Aorta (tissue), 5 donors: ENCODE results near the gene SURF4. TPM values are rescaled to one million over a fixed set of nuclear protein-coding genes. Genes with fewer than 3 reads are reported as not detected.

Source experiments
- ATAC-seq: fragments of 200-7000 bp; cut with Tn5 transposase; one replicate; pipeline ENCODE4 v1.9.1; 2022; ENCODE audit warnings: moderate library complexity; ENCODE audit not compliant: low FRiP score
- DNase-seq, 2 donors: peaks; one replicate each; pipeline ENCODE4 v3.0.0-alpha.2; 2020
- H3K27ac ChIP-seq, 2 donors: one replicate each; pipeline ENCODE4 v1.5.1; 2013; ENCODE audit warnings: low read length in 2 of 2, mild to moderate bottlenecking in 2 of 2, moderate library complexity in 2 of 2, control low read depth in 1 of 2, inconsistent platforms in 1 of 2, low read depth in 1 of 2
- H3K27me3 ChIP-seq, 2 donors: one replicate each; pipeline ENCODE4 v1.6.1; 2013; ENCODE audit warnings: control low read depth in 1 of 2, low read length in 1 of 2, mild to moderate bottlenecking in 1 of 2, moderate library complexity in 1 of 2; ENCODE audit not compliant: insufficient read depth in 2 of 2, control insufficient read depth in 1 of 2
- H3K36me3 ChIP-seq, 2 donors: one replicate each; pipeline ENCODE4 v1.6.1; 2013; ENCODE audit warnings: control low read depth in 1 of 2, low read length in 1 of 2, mild to moderate bottlenecking in 1 of 2; ENCODE audit not compliant: insufficient read depth in 2 of 2, control insufficient read depth in 1 of 2
- H3K4me1 ChIP-seq, 2 donors: one replicate each; pipeline ENCODE4 v1.6.1; 2013; ENCODE audit warnings: low read length in 2 of 2, control low read depth in 1 of 2, mild to moderate bottlenecking in 1 of 2, moderate library complexity in 1 of 2; ENCODE audit not compliant: insufficient read depth in 2 of 2, control insufficient read depth in 1 of 2
- H3K4me3 ChIP-seq, 2 donors: one replicate each; pipeline ENCODE4 v1.5.1; 2013; ENCODE audit warnings: low read length in 2 of 2, control low read depth in 1 of 2, mild to moderate bottlenecking in 1 of 2
- H3K9me3 ChIP-seq: one replicate; pipeline ENCODE4 v1.6.1; 2013; ENCODE audit warnings: mild to moderate bottlenecking, low read length; ENCODE audit not compliant: control insufficient read depth
- whole genome bisulfite sequencing, 2 donors: extraction: QIAGEN DNeasy Blood & Tissue Kit; methylation state at CpG; one replicate each; pipeline ENCODE4 v1.1.7; 2013; 5-methylcytosine and 5-hydroxymethylcytosine counted together
- intact Hi-C, 2 donors: fragments of 100-400 bp; cut with DNase I; formaldehyde crosslinking; loops; one replicate each; pipeline versions ENCODE4 v1.14.2 to v1.15.0; 2022
- polyA plus RNA-seq, 2 donors: library from polyadenylated mRNA; stranded (reverse); fragments of 200-250 nt; gene quantifications; one replicate each; pipeline ENCODE4 v1.2.3, GENCODE V29; 2013
- total RNA-seq, 2 donors: library from RNA; stranded (reverse); fragmentation: NEBNext Ultra II Directional; extraction: Animal tissue kit (Norgen Biotek cat#: 25700); gene quantifications; one replicate each; pipeline ENCODE4 v1.2.1, GENCODE V29; 2021
- donor health status: healthy with polysubstance abuse.
- donor health status: Bipolar disorder and iron deficiency.
- donor health status: DM: no; HTN: no; CAD: no.
- donor health status: DM: no; HTN: no; CAD: no.
- donor health status: DM: yes; HTN: yes; CAD: no.

Gene SURF4
- total and polyA plus RNA-seq, 4 donors = 42.3 to 123 (median 92.7) TPM

GRCh38 chr9:133372144-133372543 lies 3.7 kb downstream of the SURF4 start:
- Histone ChIP-seq H3K4me3 (no peak overlapping the region), H3K36me3 (no peaks in the 10 kb centered on the region), H3K27me3 (no peaks in the 10 kb centered on the region), H3K27ac (no peak overlapping the region), H3K4me1 (no peaks in the 10 kb centered on the region), H3K9me3 (no peaks in the 10 kb centered on the region)
- WGBS, 2 donors = 53 to 56% methylated on average over 7 of the region's 7 CpGs
- intact Hi-C loops = no loop called here
- ATAC-seq = no peak
- no peak for DNase-seq

DNA sequence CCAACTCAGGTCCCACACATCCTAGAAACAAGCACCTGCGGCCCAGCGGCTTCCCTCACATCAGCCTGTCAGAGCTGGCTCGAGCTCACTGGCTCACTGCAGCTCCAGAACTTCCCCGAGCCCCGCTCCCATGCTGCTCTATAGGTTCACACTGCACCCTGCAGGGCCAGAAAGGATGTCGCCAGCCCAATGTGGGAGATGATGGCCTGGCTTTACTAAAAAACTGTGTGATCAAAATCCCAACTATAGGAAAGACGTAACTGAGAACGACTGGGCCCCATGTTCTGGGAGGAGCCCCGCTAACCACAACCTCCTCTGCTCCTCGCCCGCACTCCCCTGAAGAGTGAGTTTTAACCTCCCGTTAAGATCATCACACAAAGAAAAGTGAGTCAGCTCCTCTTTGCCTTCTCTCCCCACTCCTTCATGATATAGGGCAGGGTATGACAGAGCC lies 4.6 kb downstream of the SURF4 start:
- no peak overlapping the region for H3K4me3 ChIP-seq
- no peak for ATAC-seq
- intact Hi-C loops = no loop called here

GRCh38 chr9:133370685-133371084 lies 5.2 kb downstream of the SURF4 start:
- 61 to 70% methylated on average over 9 of the region's 9 CpGs for WGBS, 2 donors
- H3K4me1 ChIP-seq = no peaks in the 10 kb centered on the region
- intact Hi-C loops = no loop called here
- no peak overlapping the region for H3K4me3 ChIP-seq
- no peak for DNase-seq
- no peak overlapping the region for H3K27ac ChIP-seq
- H3K36me3 ChIP-seq = peaks cover 0 to 1% of the 10 kb centered on the region in 2 donors
- no peaks in the 10 kb centered on the region for H3K27me3 ChIP-seq
- ATAC-seq = no peak
- H3K9me3 ChIP-seq = no peaks in the 10 kb centered on the region

More for the DNA sequence above, 4.6 kb downstream of the SURF4 start:
- Histone ChIP-seq H3K27me3 (no peaks in the 10 kb centered on the region), H3K9me3 (no peaks in the 10 kb centered on the region), H3K27ac (no peak overlapping the region), H3K36me3 (no peaks in the 10 kb centered on the region), H3K4me1 (no peaks in the 10 kb centered on the region)
- no peak for DNase-seq
- 63 to 66% methylated on average over 12 of the region's 12 CpGs for WGBS, 2 donors

DNA sequence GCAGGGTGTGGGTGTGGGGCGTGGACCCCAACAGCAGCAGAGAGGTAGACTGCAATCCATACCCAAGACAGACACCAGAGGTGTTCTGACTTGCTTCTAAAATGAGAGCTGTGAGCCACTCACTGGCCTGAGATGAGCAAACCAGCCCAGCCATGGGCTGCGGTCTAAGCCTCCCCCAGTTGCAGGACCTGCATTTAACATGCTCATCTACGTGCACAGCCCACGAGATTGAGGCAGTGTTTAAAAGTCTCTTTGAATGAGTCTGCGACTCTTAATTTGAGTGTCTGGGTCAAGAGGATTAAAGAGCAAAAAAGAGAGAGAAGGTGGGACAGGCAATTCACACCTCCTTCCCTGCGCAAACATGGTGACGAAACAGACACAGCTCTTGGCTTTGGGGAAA lies 5.9 kb downstream of the SURF4 start:
- H3K4me3 ChIP-seq = no peak overlapping the region
- H3K36me3 ChIP-seq = peaks cover 0 to 3% of the 10 kb centered on the region in 2 donors
- no peaks in the 10 kb centered on the region for H3K27me3 ChIP-seq
- no peak for DNase-seq
- no peaks in the 10 kb centered on the region for H3K9me3 ChIP-seq
- intact Hi-C loops = no loop called here
- H3K27ac ChIP-seq = no peak overlapping the region
- 71 to 77% methylated on average over 7 of the region's 7 CpGs for WGBS, 2 donors
- ATAC-seq = no peak
- no peaks in the 10 kb centered on the region for H3K4me1 ChIP-seq

- WGBS, 2 donors = 71 to 72% methylated on average over 6 of the region's 6 CpGs
- ATAC-seq (no peak), DNase-seq (no peak)
- Histone ChIP-seq H3K4me3 (no peak overlapping the region), H3K9me3 (no peaks in the 10 kb centered on the region), H3K36me3 (peaks cover 0 to 5% of the 10 kb centered on the region in 2 donors), H3K27me3 (no peaks in the 10 kb centered on the region), H3K27ac (no peak overlapping the region), H3K4me1 (no peaks in the 10 kb centered on the region)
- intact Hi-C loops = no loop called here
Observed at GRCh38 chr9:133369422-133369821, 6.4 kb downstream of the SURF4 start.

DNA sequence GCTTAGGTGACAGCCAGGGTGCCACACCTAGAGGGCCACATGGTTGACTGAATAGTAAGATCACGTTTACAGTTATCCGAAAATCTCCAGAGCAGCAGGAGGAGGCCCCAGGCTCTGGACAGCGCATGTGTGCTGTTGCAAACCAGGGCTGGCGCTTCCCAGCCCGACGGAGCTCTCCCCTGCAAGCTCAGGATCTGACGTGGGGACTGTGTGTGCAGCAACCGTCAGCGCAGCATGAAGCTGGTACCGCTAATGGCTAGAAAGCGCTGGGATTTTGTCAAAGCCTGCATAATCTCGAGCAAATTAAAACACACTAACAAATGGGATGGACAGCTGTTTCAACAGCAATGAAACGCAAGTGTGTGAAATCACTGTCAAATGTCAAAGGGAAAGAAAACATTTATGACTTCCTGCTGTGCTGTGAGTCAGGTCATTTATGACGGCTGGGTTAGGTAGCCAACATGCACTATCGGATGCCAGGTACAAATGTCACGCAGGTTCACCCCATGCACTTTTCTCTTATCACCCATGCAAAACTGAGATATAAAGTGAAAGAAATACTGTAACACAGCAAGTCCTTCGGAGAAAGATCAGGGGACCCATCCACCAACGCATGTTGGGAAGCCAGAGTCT lies 7.5 kb downstream of the SURF4 start:
- no peaks in the 10 kb centered on the region for H3K9me3 ChIP-seq
- no peaks in the 10 kb centered on the region for H3K27me3 ChIP-seq
- no peak overlapping the region for H3K27ac ChIP-seq
- ATAC-seq (no peak), DNase-seq (no peak)
- intact Hi-C loops = no loop called here
- WGBS, 2 donors = 49 to 53% methylated on average over 18 of the region's 18 CpGs
- H3K4me1 ChIP-seq = no peaks in the 10 kb centered on the region
- peaks cover 0 to 7% of the 10 kb centered on the region in 2 donors for H3K36me3 ChIP-seq
- H3K4me3 ChIP-seq = no peak overlapping the region

DNA sequence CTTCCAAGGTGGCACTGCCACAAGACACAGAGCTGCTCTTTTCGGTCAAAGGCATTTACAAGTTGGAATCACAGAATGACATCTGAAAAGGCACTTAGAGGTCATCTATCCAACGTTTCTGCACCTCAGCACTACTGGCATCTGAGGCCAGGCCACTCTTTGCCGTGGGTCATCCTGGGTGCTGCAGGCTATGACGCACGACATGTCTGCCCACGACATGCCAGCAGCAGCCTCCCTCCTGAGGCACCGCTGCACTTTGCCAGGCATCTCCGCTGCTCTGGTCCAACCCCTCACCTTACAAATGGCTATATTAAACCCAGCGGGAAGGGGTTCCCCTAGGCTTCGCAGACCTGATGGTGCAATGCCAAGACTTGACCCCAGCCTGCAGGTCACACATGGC lies 8.1 kb downstream of the SURF4 start:
- H3K27ac ChIP-seq = no peak overlapping the region
- no peaks in the 10 kb centered on the region for H3K27me3 ChIP-seq
- intact Hi-C loops = no loop called here
- 75 to 76% methylated on average over 10 of the region's 10 CpGs for WGBS, 2 donors
- no peaks in the 10 kb centered on the region for H3K9me3 ChIP-seq
- H3K4me3 ChIP-seq = no peak overlapping the region
- peaks cover 0 to 10% of the 10 kb centered on the region in 2 donors for H3K36me3 ChIP-seq
- ATAC-seq = no peak
- no peaks in the 10 kb centered on the region for H3K4me1 ChIP-seq
- no peak for DNase-seq

DNA sequence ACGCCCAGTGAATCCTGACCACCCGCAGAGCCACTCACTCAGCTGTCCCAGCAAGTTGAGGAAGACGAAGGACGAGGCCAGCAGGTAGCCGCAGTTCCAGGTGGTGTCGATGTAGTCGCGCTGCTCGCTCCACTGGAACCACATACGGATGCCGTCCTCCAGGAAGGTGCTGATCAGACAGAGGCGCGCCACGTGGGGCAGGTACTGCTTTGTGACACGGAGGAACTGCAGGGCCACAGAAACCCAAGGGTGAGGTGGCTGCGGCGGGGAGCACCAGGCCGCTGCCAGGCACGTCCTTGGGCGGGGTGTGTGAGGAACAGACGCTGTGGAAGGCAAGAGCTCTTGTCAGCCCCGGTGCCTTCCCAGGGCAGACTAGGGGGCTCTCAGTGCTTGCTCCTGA lies 8.6 kb downstream of the SURF4 start:
- intact Hi-C loops = no loop called here
- Histone ChIP-seq H3K27me3 (no peaks in the 10 kb centered on the region), H3K9me3 (no peaks in the 10 kb centered on the region), H3K36me3 (peaks cover 0 to 10% of the 10 kb centered on the region in 2 donors), H3K4me3 (no peak overlapping the region), H3K4me1 (no peaks in the 10 kb centered on the region), H3K27ac (no peak overlapping the region)
- ATAC-seq (no peak), DNase-seq (no peak)
- 87 to 89% methylated on average over 22 of the region's 22 CpGs for WGBS, 2 donors

DNA sequence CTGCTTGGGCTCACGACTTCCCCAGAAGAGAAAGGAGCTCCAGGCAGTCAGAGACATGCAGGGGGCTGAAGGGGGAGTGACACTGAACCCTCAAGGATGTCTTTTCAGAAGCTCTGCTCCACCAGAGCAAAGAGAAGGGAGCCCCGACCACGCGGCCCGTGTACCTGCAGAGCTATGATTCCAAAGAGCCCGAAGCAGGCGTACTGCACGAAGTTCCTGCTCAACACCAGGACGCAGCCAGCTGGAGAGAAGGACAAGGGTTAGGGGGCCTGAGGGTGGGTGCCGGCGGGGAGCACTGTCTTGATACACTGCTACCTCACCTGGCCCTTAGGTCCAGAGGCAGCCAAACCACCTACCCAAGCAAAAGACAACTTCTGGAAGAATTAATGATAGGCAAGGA lies 9.4 kb downstream of the SURF4 start:
- Histone ChIP-seq H3K27ac (no peak overlapping the region), H3K4me3 (no peak overlapping the region), H3K4me1 (no peaks in the 10 kb centered on the region), H3K36me3 (peaks cover 0 to 10% of the 10 kb centered on the region in 2 donors), H3K9me3 (no peaks in the 10 kb centered on the region), H3K27me3 (no peaks in the 10 kb centered on the region)
- ATAC-seq (no peak), DNase-seq (no peak)
- intact Hi-C loops = no loop called here
- WGBS, 2 donors = 86 to 88% methylated on average over 11 of the region's 11 CpGs
